CD1c-positive myeloid dendritic cell (primary cell): ENCODE results near the gene DEPDC1B.
"Not testable (repeated sequence)": the region's sequence is repeated elsewhere in the genome, so short reads cannot be mapped to it uniquely, and the experiment has no call there.

Source experiments
- DNase-seq: peaks from one replicate; pipeline ENCODE4 v3.0.0-alpha.2; 2016; ENCODE audit errors: extremely low spot score

DEPDC1B gene, protein sequence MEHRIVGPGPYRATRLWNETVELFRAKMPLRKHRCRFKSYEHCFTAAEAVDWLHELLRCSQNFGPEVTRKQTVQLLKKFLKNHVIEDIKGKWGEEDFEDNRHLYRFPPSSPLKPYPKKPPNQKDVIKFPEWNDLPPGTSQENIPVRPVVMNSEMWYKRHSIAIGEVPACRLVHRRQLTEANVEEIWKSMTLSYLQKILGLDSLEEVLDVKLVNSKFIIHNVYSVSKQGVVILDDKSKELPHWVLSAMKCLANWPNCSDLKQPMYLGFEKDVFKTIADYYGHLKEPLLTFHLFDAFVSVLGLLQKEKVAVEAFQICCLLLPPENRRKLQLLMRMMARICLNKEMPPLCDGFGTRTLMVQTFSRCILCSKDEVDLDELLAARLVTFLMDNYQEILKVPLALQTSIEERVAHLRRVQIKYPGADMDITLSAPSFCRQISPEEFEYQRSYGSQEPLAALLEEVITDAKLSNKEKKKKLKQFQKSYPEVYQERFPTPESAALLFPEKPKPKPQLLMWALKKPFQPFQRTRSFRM

DNA sequence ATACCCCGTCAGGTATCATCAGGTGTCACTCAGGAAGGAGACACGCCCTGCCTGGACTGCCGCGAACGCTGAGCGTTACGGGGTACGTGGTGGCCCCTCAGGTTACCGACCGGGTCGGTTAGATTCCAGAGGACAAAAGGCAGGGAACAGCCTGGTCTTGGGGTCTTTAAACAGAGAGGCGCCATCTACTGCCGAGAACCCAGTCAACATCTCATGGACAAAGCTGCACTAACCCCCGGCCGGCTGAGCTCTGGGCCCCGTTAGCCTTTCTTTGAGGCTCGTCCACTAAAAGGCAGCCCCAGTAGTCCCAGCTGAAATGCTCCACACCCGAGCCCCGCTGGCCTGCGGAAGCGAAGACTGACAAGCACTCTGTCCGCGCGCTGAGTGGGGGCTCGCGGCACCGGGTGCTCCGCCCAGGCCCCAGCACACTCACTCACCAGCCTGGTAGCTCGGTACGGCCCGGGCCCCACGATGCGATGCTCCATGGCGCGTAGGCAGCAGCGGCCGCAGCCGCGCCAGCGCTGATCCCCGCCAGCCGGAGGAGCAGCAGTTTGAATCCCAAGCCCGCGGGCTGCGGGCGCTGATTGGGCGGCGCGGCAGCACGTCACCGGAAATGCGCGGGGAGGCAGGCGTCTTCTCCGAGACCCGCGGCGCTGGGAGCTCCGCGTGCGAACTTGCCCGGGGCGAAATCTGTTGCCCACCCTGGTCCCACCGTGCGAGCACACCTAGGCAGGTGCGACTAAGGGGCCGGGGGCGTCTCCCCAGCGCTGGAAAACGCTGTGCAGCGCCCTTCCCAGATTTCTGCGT lies at the start of gene DEPDC1B:
Gene DEPDC1B (minus strand): TSS at position 558 of the 807 bp plus-strand sequence. CDS start 73 bp downstream, at position 485.
- DNase-seq: peak; percentile 94

DNA sequence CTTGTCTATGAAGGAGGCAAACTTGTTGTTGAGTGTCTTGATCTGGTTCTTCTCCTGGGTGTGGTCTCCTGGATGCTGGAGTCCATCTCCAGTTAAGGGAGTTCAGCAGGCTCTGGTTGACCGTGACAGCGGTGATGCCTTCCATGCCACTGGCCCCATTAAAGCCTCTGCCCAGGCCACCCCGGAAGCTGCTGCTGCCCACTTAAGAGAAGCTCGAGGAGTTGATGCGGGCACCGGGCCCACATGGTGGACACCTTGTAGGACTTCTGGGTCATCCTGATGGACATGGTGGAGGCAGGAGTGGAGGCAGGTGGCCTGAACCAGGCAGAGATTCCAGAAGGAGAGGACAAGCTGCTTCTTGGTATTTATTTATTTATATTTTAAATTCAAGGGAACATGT lies 44.7 kb upstream of the DEPDC1B start:
- DNase-seq: no peak

DNA sequence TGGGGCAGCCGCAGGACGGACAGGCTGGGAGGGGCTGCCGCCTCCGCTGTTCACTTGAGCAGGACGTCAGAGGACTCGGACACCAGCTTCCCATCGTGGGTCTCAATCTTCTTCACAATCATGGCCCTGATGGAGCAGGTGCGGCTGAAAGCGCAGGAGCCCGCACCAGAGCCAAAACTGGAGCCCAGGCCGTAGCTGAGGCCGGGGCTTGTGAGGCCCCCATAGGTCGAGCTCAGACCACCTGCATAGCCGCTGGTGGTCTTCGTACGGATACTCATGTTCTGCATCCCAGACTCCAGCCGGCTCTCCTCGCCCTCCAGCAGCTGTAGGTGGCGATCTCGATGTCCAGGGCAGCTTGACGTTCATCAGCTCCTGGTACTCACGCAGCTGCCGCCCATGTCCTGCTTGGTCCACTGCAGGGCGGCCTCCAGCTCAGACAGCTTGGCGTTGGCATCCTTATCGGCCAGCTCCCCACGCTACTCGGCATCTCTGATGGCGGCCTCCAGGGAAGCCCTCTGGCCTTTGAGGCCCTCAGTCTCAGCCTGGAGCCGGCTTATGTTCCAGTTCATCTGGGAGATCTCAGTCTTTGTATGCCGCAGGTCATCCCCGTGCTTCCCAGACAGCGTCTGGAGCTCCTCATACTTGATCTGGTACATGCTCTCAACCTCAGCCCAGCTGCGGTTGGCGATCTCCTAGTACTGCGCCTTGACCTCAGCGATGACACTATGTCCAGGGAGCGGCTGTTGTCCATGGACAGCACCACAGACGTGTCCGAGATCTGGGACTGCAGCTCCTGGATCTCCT lies 43.7 kb upstream of the DEPDC1B start:
- DNase-seq: no peak

DNA sequence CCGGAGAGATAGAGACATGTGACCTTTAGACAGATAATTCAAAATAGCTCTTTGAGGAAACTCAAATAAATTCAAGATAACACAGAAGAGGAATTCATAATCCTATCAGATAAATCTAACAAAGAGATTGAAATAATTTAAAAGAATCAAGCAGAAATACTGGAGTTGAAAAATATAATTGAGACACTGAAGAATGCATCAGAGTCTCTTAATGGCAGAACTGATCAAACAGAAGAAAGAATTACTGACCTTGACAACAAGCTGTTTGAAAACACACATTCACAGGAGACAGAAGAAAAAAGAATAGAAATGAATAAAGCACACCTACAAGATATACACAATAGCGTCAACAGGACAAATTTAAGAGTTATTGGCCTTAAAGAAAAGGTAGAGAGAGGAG lies 40.4 kb upstream of the DEPDC1B start:
- DNase-seq: no peak

DNA sequence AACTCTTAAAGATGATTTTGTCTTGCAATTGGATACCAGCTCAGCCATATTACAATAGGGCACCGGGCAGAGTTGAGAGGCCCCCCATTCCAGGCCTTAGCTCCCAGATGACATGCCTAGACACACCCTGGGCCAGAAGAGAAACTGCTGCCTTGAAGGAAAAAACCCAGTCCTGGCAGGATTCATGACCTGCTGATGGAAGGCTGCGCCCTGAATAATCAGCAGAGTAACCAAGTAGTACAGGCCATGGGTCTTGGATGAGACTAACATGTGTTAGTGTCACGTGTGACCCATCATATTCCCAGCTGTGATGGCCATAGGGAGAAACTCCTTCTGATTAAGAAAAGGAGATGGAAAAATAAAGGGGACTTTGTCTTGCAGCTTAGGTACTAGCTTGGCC lies 39.0 kb upstream of the DEPDC1B start:
- no peak for DNase-seq

DNA sequence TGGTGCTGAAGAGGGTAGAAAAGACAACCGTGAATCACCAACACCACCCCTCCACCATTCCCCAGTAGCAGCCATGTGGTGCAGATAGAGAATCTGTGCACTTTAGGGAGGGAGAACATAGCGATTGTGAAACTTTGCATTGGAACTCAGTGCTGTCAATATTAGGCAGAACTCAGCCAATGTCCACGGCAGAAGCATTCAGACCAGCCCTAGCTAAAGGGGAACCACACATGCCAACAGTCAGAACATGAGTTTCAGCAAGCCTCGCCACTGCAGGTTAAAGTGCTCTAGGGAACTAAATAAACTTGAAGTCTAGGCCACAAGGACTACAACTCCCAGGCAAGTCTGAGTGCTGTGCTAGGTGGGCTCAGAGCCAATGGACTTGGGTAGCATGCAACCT lies 38.5 kb upstream of the DEPDC1B start:
- DNase-seq: no peak

DNA sequence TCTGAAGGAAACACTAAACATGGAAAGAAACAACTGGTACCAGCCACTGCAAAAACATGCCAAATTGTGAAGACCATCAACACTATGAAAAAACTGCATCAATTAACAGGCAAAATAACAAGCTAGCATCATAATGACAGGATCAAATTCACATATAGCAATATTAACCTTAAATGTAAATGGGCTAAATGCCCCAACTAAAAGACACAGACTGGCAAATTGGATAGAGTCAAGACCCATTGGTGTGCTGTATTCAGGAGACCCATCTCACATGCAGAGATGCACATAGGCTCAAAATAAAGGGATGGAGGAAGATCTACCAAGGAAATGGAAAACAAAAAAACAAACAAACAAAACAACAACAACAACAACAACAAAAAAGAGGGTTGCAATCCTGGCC lies 30.9 kb upstream of the DEPDC1B start:
- DNase-seq: not testable (repeated sequence)

DNA sequence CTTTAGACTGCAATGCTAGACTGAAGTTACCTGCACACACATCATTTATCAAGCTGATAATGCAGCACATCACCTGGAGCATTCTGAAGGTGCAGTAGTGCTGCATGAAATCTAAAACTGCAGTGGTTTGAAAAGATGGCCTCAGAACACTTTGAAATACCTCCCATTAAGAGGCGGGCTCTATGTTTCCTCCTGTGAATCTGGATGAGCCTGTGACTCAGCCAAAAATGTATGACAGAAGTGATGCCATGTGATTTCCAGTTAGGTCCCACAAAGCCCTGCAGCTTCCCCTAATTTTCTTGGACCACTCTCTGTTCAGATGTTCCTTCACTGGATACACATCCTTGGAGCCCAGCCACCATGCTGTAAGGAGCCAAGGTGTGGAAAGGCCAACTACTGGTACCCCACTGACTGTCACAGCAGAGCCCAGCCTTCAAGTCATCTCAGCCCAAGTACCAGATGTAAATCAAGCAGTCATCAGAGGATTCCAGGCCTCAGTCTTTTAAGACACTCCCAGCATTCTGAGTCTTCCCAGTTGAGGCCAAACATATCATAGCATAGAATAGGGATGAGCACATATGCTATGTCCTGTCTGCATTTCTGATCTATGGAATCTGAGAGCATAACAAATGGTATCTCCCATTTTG lies 27.2 kb upstream of the DEPDC1B start:
- no peak for DNase-seq

DNA sequence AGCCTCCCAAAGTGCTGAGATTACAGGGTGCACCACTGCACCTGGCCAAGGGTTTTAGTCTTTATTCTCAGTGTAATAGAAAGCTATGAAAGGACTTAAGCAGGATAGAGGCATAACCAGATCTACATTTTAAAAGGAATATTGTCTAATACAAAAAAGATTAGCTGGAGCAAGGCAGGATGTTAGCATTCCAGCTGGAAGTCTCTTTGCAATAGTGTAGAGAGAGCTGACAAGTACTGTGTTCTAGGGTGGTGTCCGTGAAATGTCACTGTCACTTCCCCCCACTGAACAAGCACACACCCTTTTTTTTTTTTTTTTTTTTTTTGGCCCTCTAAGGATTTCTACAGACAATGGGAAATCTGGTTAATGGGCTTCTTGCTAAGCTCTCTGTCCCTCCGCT lies 24.2 kb upstream of the DEPDC1B start:
- DNase-seq: no peak

DNA sequence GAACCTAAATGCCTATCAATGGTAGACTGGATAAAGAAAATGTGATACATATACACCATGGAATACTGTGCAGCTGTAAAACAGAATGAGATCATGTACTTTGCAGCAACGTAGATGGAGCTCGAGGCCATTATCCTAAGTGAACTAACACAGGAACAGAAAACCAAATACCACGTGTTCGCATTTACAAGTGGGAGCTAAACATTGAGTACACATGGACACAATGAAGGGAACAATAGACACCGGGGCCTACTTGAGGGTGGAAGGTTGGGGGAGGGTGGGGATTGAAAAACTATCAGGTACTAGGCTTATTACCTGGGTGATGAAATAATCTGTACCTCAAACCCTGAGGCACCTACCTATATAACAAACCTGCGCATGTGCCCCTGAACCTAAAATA lies 22.4 kb upstream of the DEPDC1B start:
- no peak for DNase-seq

DNA sequence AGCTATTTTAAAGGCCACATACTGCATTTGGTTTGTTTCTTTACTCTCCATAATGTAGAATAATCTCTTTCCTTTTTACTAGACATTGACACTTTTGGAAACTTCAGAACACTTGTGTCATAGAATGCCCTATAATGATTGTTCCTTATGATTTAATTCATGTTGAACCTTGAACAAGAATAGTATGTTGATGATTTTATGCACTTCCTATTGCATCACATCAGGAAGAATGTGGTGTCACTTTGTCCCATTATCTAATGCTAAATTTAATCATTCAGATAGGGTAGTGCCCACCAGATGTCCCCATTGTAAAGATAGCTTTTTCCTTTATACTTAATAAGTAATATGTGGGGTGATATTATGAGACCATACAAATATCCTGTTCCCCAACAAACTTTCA lies 19.4 kb upstream of the DEPDC1B start:
- DNase-seq: no peak

DNA sequence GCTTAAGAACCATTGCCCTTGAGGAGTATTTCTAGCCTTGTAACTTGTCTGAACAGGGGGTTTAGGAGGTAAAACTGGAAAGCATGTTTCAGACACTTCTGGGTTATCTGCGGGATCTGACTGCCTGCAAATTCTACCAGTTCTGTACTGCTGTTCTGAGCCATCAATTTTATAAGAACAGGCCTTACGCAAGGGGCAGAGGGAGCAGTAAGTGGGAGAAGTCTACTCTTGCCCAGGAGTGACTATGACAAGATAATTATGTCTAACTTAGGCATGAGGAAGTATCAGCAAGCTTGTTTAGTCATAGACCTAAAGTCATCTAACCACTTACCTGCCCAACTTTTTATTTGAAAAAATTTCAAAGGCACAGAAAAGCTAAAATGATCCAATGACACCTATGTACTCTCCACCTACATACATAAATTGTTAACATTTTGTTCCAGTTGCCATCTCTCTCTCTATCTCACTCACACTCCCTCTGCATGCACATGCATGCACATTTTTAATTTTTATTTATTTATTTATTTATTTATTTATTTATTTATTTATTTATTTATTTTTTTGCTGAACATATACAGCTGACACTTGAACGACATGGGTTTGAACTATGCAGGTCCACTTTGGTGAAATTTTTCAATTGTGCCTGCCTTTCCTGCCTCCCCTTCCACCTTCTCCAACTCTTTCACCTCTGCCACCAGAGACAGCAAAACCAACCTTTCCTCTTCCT lies 18.4 kb upstream of the DEPDC1B start:
- no peak for DNase-seq

DNA sequence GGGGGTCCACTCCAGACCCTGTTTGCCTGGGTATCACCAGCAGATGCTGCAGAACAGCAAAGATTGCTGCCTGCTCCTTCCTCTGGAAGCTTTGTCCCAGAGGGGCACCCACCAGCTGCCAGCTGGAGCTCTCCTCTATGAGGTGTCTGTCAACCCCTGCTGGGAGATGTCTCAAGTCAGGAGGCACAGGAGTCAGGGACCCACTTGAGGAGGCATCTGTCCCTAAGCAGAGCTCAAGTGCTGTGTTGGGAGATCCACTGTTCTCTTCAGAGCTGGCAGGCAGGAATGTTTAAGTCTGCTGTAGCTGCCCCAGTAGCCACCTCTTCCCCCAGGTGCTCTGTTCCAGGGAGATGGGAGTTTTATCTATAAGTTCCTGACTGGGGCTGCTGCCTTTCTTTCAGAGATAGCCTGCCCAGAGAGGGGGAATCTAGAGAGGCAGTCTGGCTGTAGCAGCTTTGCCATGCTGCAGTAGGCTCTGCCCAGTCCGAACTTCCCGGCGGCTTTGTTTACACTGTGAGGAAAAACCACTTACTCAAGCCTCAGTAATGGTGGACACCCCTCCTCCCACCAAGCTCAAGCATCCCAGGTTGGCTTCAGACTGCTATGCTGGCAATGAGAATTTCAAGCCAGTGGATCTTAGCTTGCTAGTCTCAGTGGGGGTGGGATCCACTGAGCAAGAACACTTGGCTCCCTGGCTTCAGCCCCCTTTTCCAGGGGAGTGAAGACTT lies 15.4 kb upstream of the DEPDC1B start:
- DNase-seq: not testable (repeated sequence)

DNA sequence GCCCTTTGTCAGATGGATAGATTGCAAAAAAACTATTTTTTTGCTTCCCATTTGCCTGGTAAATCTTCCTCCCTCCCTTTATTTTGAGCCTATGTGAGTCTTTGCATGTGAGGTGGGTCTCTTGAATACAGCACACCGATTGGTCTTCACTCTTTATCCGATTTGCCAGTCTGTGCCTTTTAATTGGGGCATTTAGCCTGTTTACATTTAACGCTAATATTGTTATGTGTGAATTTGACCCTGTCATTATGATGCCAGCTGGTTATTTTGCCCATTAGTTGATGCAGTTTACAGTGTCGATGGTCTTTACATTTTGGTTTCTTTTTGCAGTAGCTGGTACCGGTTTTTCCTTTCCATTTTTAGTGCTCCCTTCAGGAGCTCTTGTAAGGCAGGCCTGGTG lies 13.0 kb upstream of the DEPDC1B start:
- no peak for DNase-seq

DNA sequence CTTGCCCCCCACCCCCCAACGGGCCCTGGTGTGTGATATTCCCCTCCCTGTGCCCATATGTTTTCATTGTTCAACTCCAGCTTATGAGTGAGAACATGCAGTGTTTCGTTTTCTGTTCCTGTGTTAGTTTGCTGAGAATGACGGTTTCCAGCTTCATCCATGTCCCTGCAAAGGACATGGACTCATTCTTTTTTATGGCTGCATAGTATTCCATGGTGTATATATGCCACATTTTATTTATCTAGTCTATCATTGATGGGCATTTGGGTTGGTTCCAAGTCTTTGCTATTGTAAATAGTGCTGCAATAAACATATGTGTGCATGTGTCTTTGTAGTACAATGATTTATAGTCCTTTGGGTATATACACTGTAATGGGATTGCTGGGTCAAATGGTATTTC lies 11.9 kb upstream of the DEPDC1B start:
- DNase-seq: not testable (repeated sequence)

DNA sequence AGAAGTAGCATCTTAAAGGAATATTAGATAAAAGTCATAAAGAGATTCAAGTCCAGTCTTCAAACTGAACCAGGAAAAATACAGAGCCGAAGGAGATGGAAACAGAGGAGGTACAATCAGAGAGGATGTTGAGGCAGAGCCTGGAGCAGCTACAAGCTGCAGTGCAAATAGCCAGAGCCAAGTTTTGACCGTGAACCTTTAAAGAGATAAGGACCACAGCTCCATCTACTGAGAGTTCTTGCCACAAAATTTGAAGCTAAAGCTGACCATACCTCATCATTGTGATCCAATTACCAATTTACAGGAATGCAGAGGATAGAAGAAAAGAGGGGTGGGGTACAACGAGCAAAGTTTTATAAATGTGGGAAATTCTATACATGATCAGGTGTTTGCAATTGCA lies 10.4 kb upstream of the DEPDC1B start:
- no peak for DNase-seq

DNA sequence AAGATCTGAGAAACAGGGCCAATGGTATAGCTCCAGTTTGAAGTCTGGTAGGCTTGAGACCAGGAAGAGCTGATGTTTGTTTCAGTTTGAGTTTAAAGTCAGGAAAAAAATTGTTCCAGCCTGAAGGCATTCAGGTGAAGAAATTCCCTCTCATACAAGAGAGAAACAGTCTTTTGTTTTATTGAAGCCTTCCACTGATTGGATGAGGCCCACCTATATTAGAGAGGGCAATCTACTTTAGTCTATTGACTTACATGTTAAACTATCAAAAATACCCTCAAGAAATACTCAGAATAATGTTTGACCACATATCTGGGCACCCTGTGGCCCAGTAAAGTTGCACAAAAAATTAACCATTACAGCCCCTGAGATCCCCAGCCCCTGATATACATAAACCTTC lies 5.2 kb upstream of the DEPDC1B start:
- no peak for DNase-seq

DNA sequence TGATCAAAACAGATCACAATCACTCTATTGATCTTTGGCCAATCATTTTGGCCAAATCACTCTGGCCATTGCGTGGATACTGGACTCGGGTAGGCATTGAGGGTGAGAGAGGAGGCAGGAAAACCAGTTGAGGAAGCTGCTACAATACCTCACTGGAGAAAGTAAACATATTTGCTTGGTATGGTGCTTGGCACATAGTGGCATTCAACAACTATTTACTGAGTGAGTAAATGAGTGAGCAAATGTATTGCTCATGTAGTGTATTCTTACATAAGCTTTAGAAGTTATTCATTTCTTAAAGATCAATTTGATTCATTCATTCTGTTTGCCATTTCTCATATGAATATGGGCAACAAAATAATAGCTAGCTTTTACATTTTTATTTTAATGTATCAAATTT lies 4.0 kb upstream of the DEPDC1B start:
- DNase-seq: no peak

DNA sequence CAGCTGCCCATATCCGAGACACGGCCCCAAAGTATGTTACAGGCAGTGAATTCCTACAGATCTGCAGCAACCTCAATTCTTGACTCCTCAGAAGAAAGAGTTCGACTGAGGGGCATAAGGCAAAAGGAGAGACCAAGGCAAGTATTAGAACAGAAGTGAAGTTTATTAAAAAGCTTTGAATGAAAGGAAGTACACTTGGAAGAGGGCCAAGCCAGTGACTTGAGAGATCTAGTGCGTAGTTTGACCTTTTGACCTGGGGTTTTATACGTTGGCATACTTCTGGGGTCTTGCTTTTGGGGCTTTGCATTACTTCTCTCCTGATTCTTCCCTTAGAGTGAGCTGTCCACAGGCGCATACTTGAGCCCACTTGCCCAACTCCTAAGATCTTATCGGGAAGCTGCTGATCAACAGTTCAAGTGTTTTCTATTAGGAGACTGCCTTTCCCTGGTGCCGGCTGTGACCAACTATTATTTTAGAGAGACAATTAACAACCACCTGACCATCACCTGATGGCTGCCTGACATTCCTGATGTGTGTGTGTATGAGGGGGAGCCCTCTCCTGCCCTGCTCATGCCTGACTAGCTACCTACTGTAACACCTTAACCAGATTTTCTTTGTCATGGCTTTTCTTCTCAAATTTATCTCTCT lies 1.5 kb upstream of the DEPDC1B start:
- peak; percentile 20 for DNase-seq

DNA sequence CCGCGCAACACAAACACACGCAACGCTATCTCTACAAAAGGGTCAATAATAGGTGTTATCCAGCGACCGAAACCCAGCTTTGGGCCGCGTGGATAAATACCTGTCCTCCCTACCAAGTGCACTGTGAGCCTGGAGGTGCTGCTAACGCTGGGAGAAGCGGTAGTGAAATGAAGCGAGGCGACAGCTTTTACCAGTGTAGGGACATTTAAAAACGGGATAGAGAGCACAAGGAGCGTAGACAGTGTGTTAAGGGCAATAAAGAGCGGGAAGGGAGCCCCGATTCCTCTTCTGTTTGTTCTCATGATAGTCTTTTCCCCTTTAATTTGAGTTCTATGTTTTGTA lies 421 bp upstream of the DEPDC1B start:
- peak; percentile 16 for DNase-seq
